Measurements from ENCODE around the gene SLC2A2.

The SLC2A2 gene

DNA sequence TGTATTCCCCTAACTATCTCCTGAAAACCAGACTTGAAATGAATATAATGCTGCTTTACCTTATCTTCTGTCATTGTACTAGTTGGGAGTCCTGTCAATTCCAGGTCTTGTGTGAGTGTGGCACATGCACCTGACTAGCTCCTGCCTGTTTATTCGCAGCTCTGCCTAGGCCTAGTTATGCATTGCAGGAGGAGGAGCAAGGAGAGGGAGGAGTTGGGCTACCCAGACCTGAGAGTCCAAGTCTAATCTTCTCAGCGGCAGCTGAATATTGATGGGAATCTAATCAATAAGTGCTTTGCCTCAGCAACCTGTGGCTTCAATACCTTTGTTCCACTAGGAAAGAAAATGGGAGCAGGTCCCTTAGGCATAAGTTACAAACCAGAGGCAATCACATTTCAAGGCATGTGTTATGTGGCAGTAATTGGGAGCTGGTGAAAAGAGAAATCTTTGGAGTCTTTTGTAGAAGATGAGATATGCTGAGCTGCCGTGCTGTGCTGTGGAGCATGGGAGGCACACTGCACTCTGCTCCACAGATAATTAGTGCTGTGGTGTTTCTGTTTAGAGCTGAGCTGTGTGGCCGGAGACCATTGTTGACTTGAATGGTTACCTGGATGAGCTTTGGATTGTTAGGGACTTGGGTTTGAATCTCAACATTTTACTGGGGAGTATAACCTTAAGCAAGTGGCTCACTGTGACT lies at the start of gene SLC2A2:
TSS of gene SLC2A2 (minus strand) at position 124 of the 697 bp plus-strand sequence. CDS start at position 74, 50 bp downstream.
- no peak for DNase-seq (ENCODE audit: low spot score)

DNA sequence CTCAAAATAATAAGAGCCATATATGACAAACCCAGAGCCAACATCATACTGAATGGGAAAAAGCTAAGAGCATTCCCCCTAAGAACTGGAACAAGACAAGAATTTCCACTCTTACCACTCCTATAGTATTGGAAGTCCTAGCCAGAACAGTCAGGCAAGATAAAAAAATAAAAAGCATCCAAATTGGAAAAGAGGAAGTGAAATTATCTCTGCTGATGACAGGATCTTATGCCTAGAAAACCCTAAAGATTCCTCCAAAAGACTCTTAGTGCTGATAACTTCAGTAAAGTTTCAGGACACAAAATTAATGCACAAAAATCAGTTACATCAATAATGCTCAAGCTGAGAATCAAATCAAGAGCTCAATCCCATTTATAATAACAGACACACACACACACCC lies 45.9 kb upstream of the SLC2A2 start:
- DNase-seq (ENCODE audit: low spot score): no peak

DNA sequence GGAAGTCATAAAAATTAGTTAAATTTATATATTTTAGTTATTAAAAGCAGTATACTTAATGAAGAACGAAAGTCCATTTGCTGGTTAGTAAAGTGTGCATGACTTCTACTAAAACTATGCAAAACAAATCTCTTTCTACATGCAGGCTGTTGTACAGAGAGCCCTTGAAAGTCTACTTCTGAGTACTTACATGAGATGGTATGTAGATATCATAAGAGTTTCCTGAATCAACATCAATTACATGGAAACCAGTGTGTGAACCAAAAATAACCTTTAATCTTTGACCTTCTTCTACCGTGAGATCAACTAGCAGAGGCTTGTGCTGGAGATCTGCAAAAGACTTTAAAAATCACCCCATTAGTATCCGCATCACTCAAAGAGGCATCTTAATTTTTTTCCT lies 42.1 kb upstream of the SLC2A2 start:
- DNase-seq (ENCODE audit: low spot score): no peak

DNA sequence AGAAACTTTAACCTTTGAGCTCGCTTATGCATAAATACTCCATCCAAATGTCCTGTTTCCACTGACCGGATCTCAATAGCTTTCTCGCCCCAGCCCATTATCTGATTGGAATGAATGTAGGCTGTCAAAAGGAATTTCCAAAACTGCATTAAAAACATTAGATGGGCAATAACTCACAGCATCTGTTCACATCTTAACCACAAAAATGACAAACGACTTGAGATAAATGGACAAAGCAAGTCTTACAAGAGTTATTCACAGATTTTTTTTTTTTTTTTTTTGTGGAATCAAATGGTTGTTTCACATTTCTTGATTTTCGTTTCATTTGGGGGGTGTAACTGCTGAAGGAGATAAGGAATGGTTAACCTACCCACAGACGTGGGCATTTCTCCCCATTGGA lies 39.7 kb upstream of the SLC2A2 start:
- DNase-seq (ENCODE audit: low spot score): no peak

DNA sequence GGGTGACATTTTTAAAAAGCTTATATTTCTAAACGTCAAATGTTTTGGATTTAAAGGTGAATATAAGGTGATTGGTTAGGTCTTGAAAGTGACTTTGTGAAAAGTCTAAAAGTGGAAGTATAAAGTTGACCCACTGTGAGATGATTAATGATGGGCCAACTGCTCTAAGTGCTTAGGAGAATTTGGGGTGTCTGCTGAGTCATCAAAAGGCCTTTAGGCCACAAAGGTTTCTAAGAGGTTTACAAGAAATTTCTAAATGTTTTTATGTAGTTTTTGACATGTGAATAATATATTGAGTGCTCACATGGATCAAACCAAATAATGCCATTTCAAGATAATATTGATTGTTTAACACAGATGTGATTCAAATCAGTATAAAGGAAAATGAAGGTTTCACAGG lies 39.2 kb upstream of the SLC2A2 start:
- DNase-seq (ENCODE audit: low spot score): no peak

DNA sequence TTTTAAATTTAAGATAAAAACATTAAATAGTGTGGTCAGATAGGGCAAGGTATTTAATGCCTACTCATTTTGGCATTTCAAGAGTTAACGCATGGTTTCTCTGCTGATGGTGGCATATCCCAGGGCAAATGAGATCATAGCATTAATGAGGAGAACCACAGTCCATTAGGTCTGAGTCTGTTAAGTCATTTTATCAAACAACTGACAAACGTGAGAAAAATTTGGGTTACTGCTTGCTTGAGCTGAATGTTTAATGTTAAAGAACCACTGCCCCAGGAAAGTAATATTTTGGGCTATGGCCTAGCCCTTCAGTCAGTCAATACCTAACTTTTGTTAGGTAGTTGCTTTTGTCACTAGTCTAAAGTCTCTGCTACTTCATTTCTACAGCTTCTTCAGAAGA lies 37.9 kb upstream of the SLC2A2 start:
- DNase-seq (ENCODE audit: low spot score): no peak

DNA sequence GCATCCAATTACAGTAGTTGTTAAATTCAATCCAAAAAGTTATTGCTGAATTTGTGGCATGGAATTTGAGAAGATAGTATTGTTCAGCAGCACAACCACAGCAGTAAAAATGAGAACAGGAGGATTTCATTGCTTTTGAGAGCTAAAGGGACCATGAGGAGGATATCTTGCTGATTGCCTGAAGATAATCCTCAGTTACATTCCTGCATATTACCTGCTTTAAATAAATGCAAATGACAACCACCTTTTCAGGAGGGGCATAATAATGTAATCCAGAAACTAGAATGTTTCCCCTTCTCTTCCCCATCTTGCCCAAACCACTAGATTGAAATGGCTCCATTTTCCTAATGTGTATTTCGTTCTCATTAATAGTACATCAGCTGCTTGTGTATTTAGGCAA lies 35.2 kb upstream of the SLC2A2 start:
- DNase-seq (ENCODE audit: low spot score): no peak

DNA sequence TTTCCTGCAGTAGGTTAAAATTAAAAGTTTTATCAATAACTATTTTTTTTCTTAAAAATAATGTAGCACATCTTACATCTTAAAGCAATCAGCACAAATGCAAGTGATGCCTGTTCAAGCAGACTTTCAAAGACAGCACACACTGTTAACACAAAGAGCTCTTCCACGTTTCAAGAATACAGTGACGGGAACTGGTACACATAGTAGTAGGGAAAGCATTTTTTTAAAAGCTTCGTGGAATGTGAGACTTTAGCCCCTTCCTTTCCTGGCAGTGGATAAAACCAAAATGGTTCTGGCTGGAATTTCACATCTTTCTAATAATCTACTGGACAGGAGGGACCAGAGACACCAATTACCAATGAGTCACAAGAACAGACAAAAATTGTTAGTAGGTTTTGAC lies 33.5 kb upstream of the SLC2A2 start:
- no peak for DNase-seq (ENCODE audit: low spot score)

DNA sequence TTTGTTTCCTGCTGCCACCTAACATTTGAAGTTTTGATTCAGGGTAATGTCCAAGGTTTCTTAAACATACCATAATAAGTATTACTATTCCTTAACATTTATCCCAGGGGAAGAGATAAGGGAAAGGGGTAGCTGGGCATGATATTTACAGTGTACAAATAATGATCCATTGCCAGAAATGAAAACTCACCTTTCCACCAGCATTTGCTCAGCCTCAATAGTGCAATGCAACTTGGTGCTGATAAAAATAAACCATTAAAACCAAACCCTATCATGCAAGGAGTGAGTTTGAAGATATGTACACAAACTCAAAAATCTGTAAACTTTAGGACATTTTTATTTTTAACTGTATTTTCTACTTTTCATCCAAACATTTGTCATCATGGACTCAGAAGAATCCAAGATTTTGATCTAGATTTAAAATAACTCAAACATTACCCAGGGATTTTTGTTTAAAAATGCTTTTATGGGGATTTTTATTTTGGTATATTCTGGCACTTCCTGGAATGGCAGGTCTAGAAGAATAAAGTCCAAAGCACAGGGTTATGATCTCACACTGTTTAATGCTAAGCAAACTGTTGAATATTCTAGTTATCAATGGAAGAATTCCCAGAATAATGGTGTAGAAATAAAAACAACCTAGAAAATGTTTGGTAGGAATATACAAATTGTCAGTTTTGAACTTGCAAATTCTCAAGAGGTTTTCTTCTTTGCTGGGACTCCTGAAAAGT lies 32.5 kb upstream of the SLC2A2 start:
- no peak for DNase-seq (ENCODE audit: low spot score)

DNA sequence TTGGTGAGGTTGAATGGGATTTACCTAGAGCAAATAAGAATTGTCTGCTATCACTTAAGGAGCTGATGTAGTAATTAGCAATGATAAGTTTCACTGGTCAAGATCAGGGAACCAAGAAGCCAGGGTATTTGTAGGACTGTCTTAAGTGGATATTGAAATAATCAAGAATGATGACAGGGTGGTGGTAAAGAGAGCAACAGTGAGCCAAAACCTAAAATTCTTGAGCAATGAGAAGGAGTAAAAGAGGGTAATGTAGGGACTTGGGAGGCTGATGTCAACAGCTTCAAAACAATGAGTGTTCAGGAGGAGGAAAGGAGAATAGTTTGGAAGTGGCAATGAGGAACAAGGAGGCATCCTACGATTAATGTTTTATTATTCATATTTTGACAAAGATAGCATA lies 31.5 kb upstream of the SLC2A2 start:
- DNase-seq (ENCODE audit: low spot score): no peak

DNA sequence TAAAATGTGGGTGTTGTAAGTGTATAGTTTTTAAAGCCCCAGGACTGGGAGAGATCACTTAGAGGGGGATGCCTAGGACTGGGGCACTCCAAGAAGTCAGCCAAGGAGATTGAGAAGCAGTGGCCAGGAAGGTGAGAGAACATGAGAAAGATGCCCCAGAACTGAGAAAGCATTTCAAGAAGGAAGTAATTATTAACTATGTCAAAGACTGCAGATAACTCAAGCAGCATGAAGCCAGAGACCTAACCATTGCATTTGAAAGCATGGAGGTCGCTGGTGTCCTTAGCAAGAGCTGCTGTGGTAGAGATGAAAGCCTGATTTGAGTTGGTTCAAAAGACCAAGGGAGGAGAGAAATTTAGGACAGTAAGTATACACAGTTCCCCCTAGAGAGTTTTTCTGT lies 30.6 kb upstream of the SLC2A2 start:
- no peak for DNase-seq (ENCODE audit: low spot score)

DNA sequence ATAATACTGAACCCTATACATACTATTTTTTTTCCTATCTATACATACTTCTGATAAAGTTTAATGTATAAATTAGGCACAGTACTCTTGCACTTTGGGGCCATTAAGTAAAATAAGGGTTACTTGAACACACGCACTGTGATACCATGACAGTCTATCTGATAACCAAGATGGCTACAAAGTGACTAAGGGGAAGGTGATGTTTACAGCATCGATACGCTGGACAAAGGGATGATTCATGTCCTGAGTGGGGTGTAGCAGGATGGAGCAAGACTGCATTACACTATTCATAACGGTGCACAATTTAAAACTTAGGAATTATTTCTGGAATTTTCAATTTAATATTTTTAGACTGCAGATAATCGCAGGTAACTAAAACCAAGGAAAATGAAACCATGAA lies 30.0 kb upstream of the SLC2A2 start:
- no peak for DNase-seq (ENCODE audit: low spot score)

DNA sequence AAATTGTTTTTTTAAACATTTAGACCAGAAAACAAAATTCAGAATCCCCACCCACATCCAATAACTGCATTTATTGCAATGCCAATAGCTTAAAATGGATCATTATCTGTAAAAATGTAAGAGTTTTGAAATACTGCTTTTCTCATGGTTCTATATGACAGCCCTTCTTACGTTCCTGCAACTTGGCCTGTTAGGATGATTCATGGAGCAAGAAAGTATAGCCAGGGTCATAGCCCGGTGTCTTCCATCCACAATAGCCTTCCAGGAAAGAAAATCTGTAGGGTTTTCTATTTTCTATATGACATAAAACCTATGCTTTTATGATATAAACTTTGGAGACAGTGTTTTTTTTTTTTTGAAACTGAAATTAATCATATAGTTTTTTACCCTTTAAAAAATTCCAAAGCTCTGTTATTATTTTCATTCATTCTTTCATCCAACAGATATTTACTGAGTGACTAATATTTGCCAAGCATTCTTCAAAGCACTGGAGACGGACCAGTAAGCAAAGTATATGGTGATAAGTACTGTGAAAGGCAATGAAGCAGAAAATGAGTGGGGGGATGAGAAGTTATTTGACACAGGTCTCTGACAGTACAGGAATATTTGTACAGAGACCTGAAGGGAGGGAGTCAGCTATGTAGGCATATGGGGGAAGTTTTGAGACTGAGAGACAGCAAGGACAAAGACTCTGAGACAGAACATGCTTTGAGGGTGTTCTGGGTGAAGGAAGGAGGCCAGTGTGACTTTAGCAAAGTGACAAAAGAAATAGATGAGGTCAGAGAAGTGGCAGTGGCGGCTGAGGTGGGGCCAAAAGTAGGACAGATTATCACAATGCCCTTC lies 29.0 kb upstream of the SLC2A2 start:
- no peak for DNase-seq (ENCODE audit: low spot score)

DNA sequence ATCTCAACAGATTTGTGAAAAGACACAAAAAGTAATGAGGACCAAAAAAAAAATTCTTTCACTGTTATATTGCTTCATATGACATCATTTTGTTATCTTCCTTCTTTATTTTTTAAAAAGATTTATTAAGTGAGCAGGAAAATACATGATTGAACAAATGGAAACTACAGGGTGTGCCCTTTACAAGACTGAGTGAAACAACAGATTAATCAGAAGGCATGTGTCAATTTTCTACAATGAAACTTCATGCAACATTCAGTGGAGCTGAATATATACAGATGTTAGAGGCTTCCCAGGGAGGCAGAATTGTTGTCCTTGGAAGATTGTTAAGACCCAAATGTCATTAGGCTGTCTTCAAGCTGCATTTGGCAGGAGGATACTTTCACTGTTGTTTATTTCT lies 28.4 kb upstream of the SLC2A2 start:
- DNase-seq (ENCODE audit: low spot score): no peak

DNA sequence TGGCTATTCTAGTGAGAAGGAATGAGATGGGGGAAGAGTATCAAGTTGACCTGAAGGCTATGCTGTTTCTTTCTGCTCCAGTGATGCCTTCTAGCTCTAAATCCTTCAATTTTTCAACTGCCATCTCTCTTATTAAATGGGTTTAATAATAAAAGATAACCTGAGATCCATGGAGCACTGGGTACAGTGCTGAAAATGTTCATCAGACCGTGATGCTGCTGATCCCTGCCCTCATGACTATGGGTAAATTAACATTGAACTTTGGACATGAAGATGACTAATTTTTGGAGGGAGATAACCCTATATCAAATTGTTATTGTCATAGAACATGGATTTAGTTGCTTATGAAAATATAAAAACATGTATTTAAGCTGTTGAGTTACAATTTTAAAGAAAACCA lies 27.7 kb upstream of the SLC2A2 start:
- DNase-seq (ENCODE audit: low spot score): no peak

DNA sequence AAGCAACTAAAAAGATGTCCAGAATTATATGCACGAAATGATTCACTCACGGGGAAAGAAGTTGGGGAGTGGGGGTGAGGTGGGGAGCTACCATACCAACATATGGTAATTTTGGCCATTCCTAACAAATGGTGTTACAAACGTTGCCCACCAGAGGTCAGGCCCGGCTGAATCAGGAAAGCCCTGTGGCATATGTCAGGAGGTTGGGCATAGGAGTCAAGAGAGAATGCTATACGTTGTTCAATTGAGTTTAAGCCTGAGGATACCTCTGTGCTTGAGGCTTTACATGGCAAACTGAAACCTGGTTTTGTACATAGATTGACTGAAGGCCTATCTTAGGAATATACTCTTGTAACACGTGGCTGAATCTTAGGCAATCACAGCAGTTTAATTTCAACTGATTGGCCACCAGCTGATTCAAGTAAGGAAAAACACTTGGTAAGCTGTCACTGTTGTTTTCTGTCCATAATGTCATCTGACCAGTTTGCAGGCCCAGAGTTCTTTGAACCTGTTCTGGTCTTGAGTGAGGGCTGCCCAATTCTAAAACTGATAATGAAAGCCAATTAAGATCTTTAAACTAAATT lies 23.4 kb upstream of the SLC2A2 start:
- peak; percentile 74 for DNase-seq (ENCODE audit: low spot score)

DNA sequence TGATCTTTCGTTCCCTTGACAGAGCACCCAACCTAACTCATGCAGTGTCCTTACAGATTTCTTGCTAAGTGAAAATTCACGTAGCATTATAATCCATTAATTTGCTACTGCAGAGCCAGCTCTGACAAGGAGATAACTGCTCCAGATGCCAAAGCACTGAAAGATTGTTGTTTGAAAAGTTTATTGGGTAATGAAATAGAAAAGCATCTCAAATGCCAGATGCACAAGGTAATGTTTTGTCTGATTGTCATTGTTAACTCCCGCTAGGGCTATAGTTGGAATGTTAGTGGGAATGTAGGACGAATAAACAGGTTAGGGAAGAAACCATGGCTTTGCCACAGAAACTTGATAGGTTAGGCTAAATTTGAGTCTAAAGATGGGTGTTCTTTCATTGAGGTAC lies 20.2 kb upstream of the SLC2A2 start:
- DNase-seq (ENCODE audit: low spot score): no peak

DNA sequence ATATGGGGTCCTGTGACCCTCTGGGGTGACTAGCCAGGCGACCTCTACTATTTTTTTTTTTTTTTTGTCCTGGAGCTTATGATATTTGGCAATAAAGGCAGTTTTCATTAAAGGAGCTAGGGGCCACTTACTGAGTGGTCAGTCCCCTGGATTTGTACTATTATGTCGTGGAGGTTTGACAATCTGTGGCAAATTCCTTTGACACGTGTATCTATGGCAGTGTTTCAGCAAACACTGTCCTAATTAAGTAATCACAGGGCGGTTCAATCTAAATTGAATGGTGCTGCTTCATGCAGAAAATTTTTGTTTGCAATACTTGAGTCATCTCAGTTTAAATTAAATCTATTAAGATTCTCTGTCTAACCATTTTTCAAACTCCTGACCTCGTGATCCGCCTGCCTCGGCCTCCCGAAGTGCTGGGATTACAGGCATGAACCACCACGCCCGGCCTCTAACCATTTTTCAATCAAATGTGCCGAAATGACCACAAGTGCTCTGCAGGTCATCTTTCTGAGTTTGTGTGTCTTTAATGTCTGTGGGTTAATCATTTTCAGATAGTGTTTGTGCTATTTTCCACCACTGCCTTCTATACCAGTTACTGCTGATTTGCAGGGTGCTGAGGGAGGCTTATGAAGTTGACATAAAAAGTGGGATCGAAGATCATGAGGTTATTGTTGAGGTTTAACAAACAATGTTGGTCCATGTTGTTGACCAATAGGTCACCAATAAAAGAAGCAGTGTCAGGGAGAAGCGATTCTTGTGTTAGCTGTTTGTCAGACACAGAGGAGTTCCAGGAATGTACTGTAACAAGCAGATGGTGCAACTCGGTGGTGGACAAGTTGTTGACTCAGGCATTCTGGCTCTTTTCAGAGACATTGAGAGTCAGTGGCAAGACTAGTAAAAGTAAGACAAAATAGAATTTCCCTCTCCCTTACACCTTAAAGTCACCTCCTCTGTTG lies 18.6 kb upstream of the SLC2A2 start:
- DNase-seq (ENCODE audit: low spot score): no peak

DNA sequence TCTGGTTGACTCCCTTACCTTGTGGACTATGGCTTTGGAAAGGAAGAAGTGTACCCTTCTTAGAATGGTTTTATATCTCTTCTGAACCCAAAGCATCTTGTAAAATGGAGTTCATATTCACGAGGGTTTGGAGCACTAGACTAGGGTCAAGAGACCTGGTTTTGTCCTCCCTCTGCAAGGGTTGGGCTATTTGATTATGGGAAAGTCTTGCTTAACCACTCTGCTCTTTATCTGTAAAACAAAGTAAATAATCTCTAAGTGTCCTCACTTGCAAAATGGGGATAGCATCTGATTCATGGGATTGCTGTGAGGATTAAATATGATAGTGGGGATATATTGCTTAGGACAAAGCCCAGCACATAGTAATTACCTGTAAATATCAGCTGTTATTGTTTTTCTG lies 17.9 kb upstream of the SLC2A2 start:
- DNase-seq (ENCODE audit: low spot score): no peak

DNA sequence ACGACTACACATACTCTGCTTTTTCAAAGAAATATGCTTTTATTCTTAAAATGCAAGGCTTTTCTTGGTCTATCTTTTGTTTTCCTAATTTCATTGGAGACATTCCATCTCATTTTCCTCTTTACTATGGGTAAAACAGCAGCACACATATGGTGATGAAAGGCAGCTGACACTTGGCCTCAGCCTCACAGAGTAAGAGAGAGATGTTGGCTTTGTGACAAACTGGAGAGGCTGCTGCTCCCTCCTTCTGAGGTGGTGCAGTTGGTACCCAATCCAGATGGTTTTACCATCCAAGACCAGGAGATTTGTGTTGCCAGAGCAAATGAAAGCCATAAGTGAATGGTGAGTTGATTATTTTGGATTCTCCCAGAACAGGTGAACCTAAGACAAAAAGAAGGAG lies 13.2 kb upstream of the SLC2A2 start:
- DNase-seq (ENCODE audit: low spot score): no peak

DNA sequence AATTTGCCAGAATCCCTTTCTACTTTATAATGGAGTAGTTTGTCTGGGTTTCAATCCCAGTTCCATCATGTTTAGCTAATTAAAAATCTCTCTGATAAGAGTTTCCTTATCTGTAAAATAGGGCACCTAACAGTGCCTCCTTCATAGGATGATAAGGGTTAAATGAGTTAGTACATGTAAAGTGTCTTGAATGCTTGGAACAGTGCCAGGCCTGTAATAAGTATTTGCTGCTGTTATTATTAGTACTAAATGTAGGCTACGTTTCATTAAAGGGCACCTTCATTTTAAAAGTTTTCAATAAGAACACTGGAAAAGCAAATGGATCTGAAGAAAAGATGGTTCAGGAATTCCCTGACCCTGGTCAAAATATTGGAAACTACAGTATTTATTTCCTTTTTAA lies 11.8 kb upstream of the SLC2A2 start:
- DNase-seq (ENCODE audit: low spot score): no peak

Data from iPS-NIHi11 (cell line).